Lower leg skin (tissue), 3 donors: Measurements from ENCODE around the gene DMKN.

Source experiments
- POLR2A ChIP-seq, 2 donors: fragments of 450-650 bp; IDR thresholded peaks; one replicate each; pipeline ENCODE4 v1.6.1; 2016 to 2017; ENCODE audit warnings: antibody characterized with exemption in 2 of 2, mild to moderate bottlenecking in 1 of 2, moderate library complexity in 1 of 2
- TF ChIP-seq, protein P1 (sequence below), 3 donors: fragments of 450-650 bp; IDR thresholded peaks; one replicate each; pipeline ENCODE4 v1.5.1; 2016; ENCODE audit warnings: antibody characterized with exemption in 3 of 3, mild to moderate bottlenecking in 3 of 3, moderate library complexity in 2 of 3

DNA sequence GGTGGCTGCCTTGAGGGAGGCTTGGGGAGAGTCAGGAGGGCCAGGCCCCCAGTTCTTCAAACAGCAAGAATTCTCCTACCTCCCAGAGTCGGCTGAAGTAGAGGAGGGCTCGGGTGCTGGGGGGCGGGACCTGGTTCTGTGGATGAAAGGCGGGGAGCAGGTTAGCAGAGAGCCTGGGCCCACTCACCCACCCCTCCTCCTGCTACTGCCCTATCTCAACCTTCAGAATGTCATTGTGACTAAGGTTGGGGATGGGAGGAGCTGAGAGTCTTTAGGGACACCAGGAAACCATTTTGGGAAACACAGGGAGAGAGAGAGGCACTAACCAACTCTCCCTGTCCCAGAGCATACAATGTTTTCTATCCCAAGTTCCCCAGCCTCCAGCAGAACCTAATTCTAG lies 10.7 kb downstream of the DMKN start:
- TF ChIP-seq, protein P1, sequence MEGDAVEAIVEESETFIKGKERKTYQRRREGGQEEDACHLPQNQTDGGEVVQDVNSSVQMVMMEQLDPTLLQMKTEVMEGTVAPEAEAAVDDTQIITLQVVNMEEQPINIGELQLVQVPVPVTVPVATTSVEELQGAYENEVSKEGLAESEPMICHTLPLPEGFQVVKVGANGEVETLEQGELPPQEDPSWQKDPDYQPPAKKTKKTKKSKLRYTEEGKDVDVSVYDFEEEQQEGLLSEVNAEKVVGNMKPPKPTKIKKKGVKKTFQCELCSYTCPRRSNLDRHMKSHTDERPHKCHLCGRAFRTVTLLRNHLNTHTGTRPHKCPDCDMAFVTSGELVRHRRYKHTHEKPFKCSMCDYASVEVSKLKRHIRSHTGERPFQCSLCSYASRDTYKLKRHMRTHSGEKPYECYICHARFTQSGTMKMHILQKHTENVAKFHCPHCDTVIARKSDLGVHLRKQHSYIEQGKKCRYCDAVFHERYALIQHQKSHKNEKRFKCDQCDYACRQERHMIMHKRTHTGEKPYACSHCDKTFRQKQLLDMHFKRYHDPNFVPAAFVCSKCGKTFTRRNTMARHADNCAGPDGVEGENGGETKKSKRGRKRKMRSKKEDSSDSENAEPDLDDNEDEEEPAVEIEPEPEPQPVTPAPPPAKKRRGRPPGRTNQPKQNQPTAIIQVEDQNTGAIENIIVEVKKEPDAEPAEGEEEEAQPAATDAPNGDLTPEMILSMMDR (IDR thresholded peaks at IDR 0.05), result no peak
- no peak for TF ChIP-seq POLR2A (IDR thresholded peaks at IDR 0.05)
